Parathyroid adenoma (tissue), 2 donors: ENCODE data around the gene NPC2.

Experiments used
- H2AFZ ChIP-seq: fragments of 300-600 bp; sonication (generic); one replicate; pipeline ENCODE4 v1.7.0; 2017; ENCODE audit warnings: antibody characterized with exemption, mild to moderate bottlenecking
- H3K27ac ChIP-seq: fragments of 300-600 bp; sonication (generic); one replicate; pipeline ENCODE4 v1.7.0; 2017
- H3K27me3 ChIP-seq: fragments of 300-600 bp; sonication (generic); one replicate; pipeline ENCODE4 v1.7.0; 2017; ENCODE audit warnings: low read length; ENCODE audit not compliant: control insufficient read depth, insufficient read depth
- H3K36me3 ChIP-seq: fragments of 300-600 bp; sonication (generic); one replicate; pipeline ENCODE4 v1.7.0; 2017; ENCODE audit warnings: low read length; ENCODE audit not compliant: control insufficient read depth, insufficient read depth
- H3K4me1 ChIP-seq: fragments of 300-600 bp; sonication (generic); one replicate; pipeline ENCODE4 v1.7.0; 2017; ENCODE audit warnings: control low read depth
- H3K4me2 ChIP-seq: fragments of 300-600 bp; sonication (generic); one replicate; pipeline ENCODE4 v1.7.0; 2017; ENCODE audit warnings: low read length
- H3K4me3 ChIP-seq: fragments of 300-600 bp; sonication (generic); one replicate; pipeline ENCODE4 v1.7.0; 2017; ENCODE audit warnings: low read depth, low read length
- H3K79me2 ChIP-seq: fragments of 300-600 bp; sonication (generic); one replicate; pipeline ENCODE4 v1.7.0; 2017; ENCODE audit warnings: control low read depth
- H3K9ac ChIP-seq: fragments of 300-600 bp; sonication (generic); one replicate; pipeline ENCODE4 v1.7.0; 2017; ENCODE audit warnings: mild to moderate bottlenecking
- H3K9me3 ChIP-seq: fragments of 300-600 bp; sonication (generic); one replicate; pipeline ENCODE4 v1.7.0; 2017; ENCODE audit warnings: low read length; ENCODE audit not compliant: control insufficient read depth
- CTCF ChIP-seq: fragments of 300-600 bp; sonication (generic); IDR thresholded peaks from one replicate; pipeline ENCODE4 v1.7.0; 2017; ENCODE audit warnings: antibody characterized with exemption, mild to moderate bottlenecking
- donor health status: primary hyperparathyroidism.

The NPC2 gene

GRCh38 chr14:74472601-74473000 lies 20.5 kb downstream of the NPC2 start:
- Histone ChIP-seq H3K4me3 (no peak overlapping the region), H3K27ac (no peak overlapping the region), H3K79me2 (no peaks in the 10 kb centered on the region), H3K4me1 (no peaks in the 10 kb centered on the region), H3K9ac (no peak overlapping the region), H3K4me2 (no peak overlapping the region), H3K9me3 (no peaks in the 10 kb centered on the region), H3K36me3 (no peaks in the 10 kb centered on the region), H2AFZ (no peak overlapping the region), H3K27me3 (no peaks in the 10 kb centered on the region)
- TF ChIP-seq CTCF = no peak

GRCh38 chr14:74469548-74470518 lies 23.3 kb downstream of the NPC2 start:
- Histone ChIP-seq H3K27ac (no peak overlapping the region), H3K4me3 (no peak overlapping the region), H3K4me2 (no peak overlapping the region), H3K4me1 (no peaks in the 10 kb centered on the region), H3K9ac (no peak overlapping the region), H2AFZ (no peak overlapping the region), H3K36me3 (no peaks in the 10 kb centered on the region), H3K27me3 (no peaks in the 10 kb centered on the region), H3K9me3 (no peaks in the 10 kb centered on the region), H3K79me2 (no peaks in the 10 kb centered on the region)
- no peak for TF ChIP-seq CTCF

GRCh38 chr14:74468513-74468912 lies 24.6 kb downstream of the NPC2 start:
- Histone ChIP-seq H3K79me2 (no peaks in the 10 kb centered on the region), H3K36me3 (no peaks in the 10 kb centered on the region), H3K27ac (no peak overlapping the region), H3K9me3 (no peaks in the 10 kb centered on the region), H3K4me3 (no peak overlapping the region), H3K27me3 (no peaks in the 10 kb centered on the region), H3K9ac (no peak overlapping the region), H3K4me2 (no peak overlapping the region), H3K4me1 (no peaks in the 10 kb centered on the region), H2AFZ (no peak overlapping the region)
- no peak for TF ChIP-seq CTCF

- H3K36me3 ChIP-seq = no peaks in the 10 kb centered on the region
- no peak overlapping the region for H3K9ac ChIP-seq
- H3K79me2 ChIP-seq = no peaks in the 10 kb centered on the region
- H3K9me3 ChIP-seq = no peaks in the 10 kb centered on the region
- H3K4me3 ChIP-seq = no peak overlapping the region
- no peaks in the 10 kb centered on the region for H3K4me1 ChIP-seq
- no peak overlapping the region for H3K27ac ChIP-seq
- H3K27me3 ChIP-seq = no peaks in the 10 kb centered on the region
- TF ChIP-seq CTCF = no peak
- H2AFZ ChIP-seq = no peak overlapping the region
- H3K4me2 ChIP-seq = no peak overlapping the region
These were observed 27.8 kb downstream of the NPC2 start for GRCh38 chr14:74465335-74465734.

GRCh38 chr14:74464785-74465184 lies 28.3 kb downstream of the NPC2 start:
- Histone ChIP-seq H3K27ac (no peak overlapping the region), H2AFZ (no peak overlapping the region), H3K4me3 (no peak overlapping the region), H3K9ac (no peak overlapping the region), H3K4me2 (no peak overlapping the region), H3K27me3 (no peaks in the 10 kb centered on the region), H3K9me3 (no peaks in the 10 kb centered on the region), H3K36me3 (no peaks in the 10 kb centered on the region), H3K4me1 (no peaks in the 10 kb centered on the region), H3K79me2 (no peaks in the 10 kb centered on the region)
- TF ChIP-seq CTCF = no peak
